DMS 273 (cell line): ENCODE data around the gene ZNF189.

Source experiments
- DNase-seq: peaks from one replicate; lab custom pipeline; 2025; ENCODE audit not compliant: unreplicated experiment; lab: John Stamatoyannopoulos, UW

The ZNF189 gene

DNA sequence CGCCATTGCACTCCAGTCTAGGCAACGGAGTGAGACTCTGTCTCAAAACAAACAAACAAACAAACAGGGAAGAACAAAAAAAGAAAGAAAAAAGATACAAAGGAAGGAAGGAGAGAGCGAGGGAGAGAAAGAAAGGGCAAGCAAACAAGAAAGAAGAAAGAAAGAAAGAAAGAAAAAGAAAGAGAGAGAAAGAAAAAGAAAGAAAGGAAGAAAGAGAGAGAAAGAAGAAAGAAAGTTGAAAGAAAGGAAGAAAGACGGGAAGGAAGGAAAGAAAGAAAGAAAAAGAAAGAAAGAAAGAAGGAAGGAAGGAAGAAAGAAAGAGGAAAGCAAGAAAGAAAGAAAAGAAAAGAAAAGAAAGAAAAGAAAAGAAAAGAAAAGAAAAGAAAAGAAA lies 50.0 kb downstream of the ZNF189 start:
- DNase-seq = no peak

DNA sequence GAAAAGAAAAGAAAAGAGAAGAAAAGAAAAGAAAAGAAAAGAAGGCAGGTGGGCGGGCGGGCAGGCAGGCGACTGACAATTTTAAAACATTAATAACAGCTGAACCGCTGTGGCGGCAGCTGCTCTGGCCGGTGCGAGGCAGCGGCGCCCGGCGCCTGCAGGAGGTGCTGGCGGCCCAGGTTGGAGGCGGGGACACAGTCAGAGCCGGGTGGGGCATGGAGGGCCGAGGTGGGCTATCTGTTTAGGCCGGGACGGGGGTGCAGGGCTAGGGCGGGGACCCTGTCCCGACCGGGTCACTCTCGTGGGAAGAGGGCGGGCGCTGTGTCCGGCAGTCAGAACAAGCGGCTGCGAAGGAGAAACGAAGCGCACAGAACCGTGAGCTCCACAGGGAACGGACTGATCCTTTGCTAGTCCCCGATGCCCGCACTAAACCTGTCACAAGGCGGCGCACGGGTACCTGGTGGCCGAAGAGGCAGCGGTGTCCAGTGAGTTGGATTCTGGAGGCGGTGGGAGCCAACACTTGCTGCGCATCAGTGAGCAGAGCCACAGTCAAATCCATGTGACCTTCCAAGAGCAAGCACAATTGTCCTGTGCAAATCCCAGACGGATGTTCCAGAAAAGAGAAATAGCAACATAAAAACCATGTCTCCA lies 50.5 kb downstream of the ZNF189 start:
- DNase-seq = peak; percentile 91

DNA sequence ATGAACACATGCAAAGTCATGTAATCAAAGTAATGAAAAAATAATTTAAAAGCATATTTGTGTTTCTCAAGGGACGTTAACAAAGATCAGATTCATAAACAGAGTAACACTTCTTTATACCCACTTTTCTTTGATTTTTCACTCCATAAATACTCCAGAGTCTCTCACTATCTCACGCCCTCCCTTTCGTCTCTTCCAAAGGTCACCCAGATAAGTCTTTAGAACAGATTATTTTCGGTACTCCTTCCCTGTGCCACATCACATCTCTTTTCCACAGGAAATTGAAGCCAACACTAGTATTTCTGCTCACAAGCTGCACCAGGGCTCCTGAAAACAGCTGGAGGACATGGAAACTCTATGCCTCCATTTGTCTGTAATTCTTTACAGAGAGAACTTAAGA lies 52.3 kb downstream of the ZNF189 start:
- DNase-seq = no peak

DNA sequence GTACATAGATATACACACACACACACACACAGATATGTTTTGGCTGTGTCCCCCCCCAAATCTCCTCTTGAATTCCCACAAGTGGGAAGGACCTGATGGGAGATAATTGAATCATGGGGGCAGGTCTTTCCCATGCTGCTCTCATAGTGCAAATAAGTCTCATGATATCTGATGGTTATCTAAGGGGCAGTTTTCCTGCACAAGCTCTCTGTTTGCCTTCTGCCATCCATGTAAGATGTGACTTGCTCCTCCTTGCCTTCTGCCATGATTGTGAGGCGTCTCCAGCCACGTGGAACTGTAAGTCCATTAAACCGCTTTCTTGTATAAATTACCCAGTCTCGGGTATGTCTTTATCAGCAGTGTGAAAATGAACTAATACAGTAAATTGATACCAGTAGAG lies 52.8 kb downstream of the ZNF189 start:
- DNase-seq = no peak

DNA sequence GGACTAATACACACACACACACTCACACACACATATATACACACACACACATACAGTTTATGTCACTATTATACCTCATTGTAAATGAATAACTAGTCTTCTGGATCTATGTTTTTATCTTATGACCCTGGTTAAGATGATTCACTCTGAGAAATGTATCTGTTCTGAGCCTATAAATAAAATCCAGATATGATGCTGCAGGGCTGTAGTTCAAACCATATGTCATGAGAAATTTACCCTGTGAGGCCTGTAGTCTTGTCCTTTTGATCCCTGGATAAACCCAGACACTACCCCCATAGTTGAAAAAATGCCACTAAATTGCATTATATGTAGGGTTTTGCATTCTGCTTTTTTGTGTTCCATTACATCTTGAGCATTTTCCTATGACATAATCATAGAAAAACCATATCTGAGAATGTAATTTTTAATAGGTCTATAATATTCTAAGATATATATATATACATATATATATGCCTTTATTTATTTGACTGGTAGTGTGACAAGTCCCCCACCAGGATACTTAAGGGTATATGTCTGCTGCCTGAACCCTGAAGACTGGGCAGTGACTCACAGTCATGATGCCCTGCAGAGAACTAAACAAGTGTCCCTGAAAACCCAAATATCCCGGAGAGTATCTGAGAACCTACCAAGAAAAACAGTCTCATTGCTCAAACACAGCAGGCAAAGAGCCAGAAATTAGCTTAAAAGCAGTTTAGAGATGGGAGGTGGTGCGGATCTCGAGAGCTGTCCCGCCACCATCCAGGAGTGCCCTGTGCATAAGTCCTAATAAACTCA lies 55.3 kb downstream of the ZNF189 start:
- DNase-seq = no peak

DNA sequence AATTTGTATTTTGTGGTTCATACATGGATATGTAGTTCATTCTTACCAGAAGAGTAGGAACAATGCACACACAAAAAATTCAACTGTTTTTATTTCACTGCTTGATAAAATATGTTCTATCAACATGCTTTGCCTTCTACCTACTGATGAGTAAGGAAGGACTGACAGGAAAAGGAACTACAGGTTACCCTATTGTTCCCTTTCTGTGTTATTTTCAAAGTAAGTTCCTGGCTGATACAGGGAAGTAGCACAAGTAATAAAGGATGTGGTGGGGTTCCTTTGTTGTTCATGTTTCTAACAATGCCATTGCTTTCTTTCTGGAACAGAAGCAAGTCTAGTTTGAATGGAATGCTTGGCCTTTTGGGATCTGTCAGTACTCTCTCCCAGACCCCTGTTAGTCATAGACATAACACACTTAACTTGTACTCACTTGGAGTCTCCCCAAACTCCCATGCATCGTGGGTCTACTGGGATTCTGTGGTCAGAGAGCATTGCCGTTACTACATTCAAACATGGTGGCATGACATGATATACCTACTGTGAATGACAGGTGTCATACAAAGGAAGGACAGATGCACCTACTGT lies 57.1 kb downstream of the ZNF189 start:
- no peak for DNase-seq

DNA sequence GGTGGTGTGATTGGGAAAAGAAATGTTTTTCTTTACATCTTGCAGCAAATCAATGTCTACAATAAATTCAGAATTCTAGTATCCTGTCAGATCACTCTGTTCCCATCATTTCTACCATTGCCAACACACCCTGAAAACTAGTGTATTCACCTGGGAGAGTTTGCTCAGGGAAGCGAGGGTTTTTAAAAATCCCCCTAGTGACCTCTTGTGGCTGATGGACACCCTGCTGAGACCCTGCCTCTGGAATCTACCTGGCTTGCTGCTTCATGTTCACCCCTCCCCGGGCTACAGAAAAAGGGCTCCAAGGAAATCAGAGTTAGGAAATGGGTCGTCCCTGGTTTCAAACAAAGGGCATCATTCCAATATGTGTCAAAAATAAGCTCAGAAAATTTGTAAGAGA lies 58.4 kb downstream of the ZNF189 start:
- peak; percentile 13 for DNase-seq

DNA sequence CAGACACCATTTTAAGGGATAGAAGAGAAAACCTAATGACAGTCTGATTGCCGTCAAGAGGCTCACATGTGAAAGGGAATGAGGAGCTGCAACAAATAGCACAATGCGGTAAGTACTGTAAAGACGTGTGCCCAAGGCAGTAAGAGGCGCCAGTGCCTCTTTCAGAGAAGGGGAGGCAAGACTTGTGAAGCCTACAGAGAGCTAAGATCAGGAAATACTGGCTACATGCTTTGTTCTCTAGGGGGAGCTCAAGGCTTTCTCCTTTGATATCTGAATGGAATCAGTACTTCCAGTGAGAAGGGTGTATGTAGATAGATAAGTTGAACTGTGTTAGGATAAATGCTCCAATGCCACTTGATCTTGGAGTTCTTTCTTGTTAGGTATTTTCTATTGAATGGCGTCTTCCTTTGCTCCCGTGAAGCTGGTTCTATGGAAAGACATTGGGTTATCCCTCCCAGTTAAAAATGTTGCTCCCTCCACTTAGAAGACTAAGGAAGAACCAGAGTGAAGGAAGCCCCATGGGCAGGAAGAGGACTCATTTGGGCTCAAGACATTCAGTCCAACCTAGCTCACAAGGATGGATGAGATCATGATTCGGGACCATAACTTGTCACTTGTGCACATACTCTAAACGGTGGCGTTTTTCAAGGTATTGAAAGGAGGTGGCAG lies 60.4 kb downstream of the ZNF189 start:
- DNase-seq = peak; percentile 87
